H1 (cell line): ENCODE measurements around the gene AGBL4. TPM values are rescaled to one million over a fixed set of nuclear protein-coding genes. Genes with fewer than 3 reads are reported as not detected.

Source experiments
- CTCF ChIP-seq, 3 experiments: IDR thresholded peaks; 1 replicate in 2 of 3; 2 replicates in 1 of 3; pipeline versions ENCODE4 v1.5.1 to v1.6.1; 2011; ENCODE audit warnings: low read length in 3 of 3, mild to moderate bottlenecking in 3 of 3, inconsistent platforms in 2 of 3, low read depth in 1 of 3, moderate library complexity in 1 of 3; ENCODE audit not compliant: insufficient read depth in 1 of 3; ENCODE audit errors: control extremely low read depth in 1 of 3
- GABPA ChIP-seq: IDR thresholded peaks from 2 replicates; pipeline ENCODE4 v1.6.1; 2011; ENCODE audit warnings: mild to moderate bottlenecking, low read length, moderate library complexity, borderline replicate concordance; ENCODE audit not compliant: insufficient read depth
- JUND ChIP-seq: IDR thresholded peaks from 2 replicates; pipeline ENCODE4 v1.6.1; 2011; ENCODE audit warnings: mild to moderate bottlenecking, improper control_type of control experiment, low read length
- MAX ChIP-seq: IDR thresholded peaks from 2 replicates; pipeline ENCODE4 v1.6.1; 2012; ENCODE audit warnings: inconsistent platforms
- SIX5 ChIP-seq: IDR thresholded peaks from 2 replicates; pipeline ENCODE4 v1.6.1; 2011; ENCODE audit warnings: mild to moderate bottlenecking, low read depth, low read length
- SP1 ChIP-seq: IDR thresholded peaks from 2 replicates; pipeline ENCODE4 v1.6.1; 2011; ENCODE audit warnings: low read depth, low read length
- TAF7 ChIP-seq: optimal IDR thresholded peaks from 2 replicates; pipeline ENCODE3; 2011; ENCODE audit warnings: low read depth, mild to moderate bottlenecking, inconsistent platforms, low read length, moderate library complexity, borderline replicate concordance
- polyA plus RNA-seq, 7 experiments: library from polyadenylated mRNA; depleted of rRNA in 3 of 7; stranded (reverse) in 5 of 7; unstranded in 2 of 7; fragments of >200 nt in 5 of 7; fragments of 200-250 nt in 2 of 7; gene quantifications; 1 replicate in 5 of 7; 2 replicates in 1 of 7; 4 replicates in 1 of 7; pipeline versions ENCODE4 v1.2.1 to v1.2.3, GENCODE V29; 2011 to 2013; ENCODE audit warnings: missing spikeins in 2 of 7, mixed read lengths in 2 of 7
- total RNA-seq: library from RNA; stranded (reverse); fragmentation: NEBNext Ultra II Directional; extraction: Animal tissue kit (Norgen Biotek cat#: 25700); gene quantifications from 2 replicates; pipeline ENCODE4 v1.2.1, GENCODE V29; 2021

The AGBL4 gene
- total and polyA plus RNA-seq, 2 of the 8 experiments (the other 6 are each of a cell fraction or from before 2014, with no cell fraction given) = 0.41 to 0.45 TPM

- TF ChIP-seq TAF7 (no peak), JUND (no peak), SP1 (no peak), CTCF (IDR thresholded peaks at IDR 0.05; ENCODE audit: control extremely low read depth in 1 of 3, insufficient read depth in 1 of 3, low read depth in 1 of 3, low read length in 3 of 3) (no peak), MAX (no peak), SIX5 (no peak), GABPA (no peak)
These were observed 819.0 kb downstream of the AGBL4 start (continued) for GRCh38 chr1:49204720-49205119.
